Ecto neural progenitor cell (in vitro differentiated cells): ENCODE measurements around the gene P2RY13.

Experiments used
- DNase-seq: peaks from one replicate; pipeline ENCODE4 v3.0.0-alpha.2; 2018; ENCODE audit warnings: low spot score

The P2RY13 gene

DNA sequence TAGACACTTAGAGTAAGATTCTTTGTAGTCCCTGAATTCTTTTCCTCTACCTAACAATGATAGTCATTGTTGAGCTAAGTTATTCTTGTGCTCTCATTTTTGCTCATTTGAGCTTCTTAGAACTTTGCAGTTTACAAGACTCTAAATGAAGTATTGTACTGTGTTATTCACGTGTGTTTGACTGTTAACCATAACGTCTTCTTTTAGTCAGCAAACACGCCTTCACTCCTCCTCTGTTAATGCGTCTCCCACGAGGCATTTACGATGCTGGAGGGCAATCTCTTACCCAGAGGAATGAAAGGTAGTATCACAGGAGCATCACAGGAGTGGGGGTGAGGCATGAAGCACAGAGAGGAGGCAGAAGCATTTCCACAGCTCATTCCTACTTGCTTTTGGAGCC lies 36.2 kb downstream of the P2RY13 start:
- no peak for DNase-seq

DNA sequence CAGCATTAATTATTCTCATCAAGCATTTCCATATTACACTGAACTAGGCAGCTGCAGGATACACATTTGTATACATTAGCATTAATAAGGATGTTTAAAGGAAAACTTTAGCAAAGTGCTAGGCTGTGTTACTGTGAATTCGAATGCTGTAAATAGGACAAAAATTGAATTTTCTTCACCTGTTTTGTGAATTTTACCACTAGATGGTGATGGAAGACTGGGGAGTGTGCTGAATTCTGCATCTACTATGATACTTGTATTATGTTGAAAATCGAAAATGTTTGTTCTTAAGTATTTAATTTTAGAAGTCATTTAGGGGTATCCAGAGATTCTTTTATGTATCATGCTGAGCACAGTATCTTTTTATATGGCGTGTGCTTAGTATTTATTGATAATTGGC lies 38.7 kb downstream of the P2RY13 start:
- no peak for DNase-seq

- no peak for DNase-seq
Observed at GRCh38 chr3:151289445-151289844, 39.9 kb downstream of the P2RY13 start.

DNA sequence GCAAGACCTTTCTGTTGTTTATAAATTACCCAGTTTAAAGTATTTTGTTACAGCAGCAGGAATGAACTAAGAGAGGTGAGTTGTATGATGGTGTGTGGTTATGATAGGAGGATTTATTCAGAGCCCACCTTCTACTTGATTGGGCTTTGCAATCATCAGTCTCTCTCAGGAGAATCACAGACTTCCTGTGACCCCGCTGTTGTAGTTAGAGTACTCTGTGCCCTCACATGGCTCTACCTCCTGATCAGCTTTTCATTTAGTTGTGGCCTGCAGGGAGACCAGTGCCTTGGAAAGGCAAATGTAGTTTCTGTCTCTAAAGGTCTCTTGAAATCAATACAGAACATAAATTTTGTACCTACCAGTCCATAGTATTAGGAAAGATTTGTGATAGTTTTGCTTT lies 43.4 kb downstream of the P2RY13 start:
- DNase-seq = no peak

DNA sequence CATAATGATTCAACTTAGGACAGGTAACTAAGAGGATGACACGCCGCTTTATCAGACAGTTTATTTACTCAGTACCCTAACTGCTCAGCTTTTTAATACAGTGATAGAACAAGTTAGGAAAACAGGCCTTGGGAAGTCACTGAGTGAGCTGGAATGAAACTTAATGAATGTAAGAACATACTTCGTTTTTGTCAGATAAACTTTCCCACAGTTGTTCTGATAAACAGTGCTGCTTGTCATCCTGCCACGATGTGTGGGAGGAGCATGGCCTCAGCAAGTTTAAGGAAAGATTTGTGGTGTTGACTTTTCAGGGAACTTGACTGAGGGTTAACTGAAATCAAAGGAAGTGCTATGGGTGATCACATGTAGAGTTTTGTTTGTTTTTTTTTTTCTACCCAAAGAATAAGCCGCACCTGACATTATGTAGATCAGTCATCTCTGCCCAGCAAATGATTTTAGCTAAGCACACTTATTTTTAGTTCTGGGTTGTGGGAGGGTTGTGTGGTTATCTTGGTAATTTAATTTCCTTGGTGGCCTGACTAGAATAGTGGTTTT lies 45.4 kb downstream of the P2RY13 start:
- no peak for DNase-seq

DNA sequence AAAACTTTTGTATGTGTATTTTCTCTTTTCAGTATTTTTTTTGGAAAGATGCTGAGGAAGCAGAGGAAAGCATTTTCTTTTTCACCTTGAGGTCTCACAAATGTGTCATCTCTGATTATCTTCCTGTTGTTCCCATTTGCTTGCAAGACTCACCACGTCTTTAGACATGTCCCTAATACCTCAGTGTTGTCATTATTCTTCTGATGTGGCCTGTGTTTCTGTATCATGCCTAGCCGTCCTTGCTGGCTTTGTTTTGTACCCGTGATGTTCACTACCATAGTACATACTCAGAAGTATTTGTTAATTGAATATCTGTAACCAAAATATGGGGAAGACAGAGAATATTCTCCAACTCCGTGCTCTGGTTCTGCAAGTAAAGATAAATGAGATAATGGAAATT lies 46.0 kb downstream of the P2RY13 start:
- DNase-seq = no peak

DNA sequence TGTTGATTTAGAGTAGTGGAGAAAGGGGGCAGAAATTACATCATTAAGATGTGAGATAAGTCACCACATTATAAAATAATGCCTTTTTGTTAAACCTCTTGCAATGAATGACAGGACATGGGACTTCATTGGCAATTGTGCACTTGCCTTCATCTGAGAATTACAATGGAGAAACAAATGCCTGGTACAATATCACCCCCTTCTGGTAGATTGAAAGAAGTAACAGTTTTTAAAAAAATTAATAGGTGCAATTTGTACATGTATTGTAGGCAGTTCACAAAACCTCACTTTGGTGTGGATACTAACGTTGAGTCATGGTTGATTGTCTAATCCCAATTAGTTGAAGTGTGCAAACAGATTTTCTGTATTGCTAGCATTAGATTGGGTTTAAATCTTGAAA lies 46.4 kb downstream of the P2RY13 start:
- DNase-seq = no peak

GRCh38 chr3:151281671-151282324 lies 47.6 kb downstream of the P2RY13 start:
- no peak for DNase-seq

GRCh38 chr3:151278230-151278629 lies 51.1 kb downstream of the P2RY13 start, which contains the start of gene P2RY14:
Gene P2RY14, minus strand, starts transcription at chr3:151278542. Its CDS starts 64,226 bp downstream, at chr3:151214316.
- no peak for DNase-seq

DNA sequence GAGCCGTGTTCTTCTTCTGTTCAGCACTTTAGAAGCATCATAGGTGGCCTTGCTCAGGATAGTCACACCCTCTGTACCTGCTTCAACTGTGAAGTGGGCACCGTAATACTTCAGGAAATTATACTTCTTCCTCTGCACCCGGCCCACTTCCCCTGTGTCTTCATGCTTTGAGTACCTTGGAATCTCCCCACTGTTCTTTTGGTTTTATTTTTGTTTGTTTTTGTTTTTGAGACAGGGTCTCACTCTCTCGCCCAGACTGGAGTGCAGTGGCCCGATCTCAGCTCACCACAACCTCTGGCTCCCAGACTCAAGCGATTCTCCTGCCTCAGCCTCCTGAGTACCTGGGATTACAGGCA lies 52.7 kb downstream of the P2RY13 start:
- DNase-seq = no peak
